ENCODE results near the gene LMAN2L. TPM values are rescaled to one million over a fixed set of nuclear protein-coding genes. Genes with fewer than 3 reads are reported as not detected.

LMAN2L gene
- total RNA-seq, 1 donor, result 12.2 TPM

- H3K4me3 ChIP-seq (ENCODE audit: low read depth, low read length), result no peak overlapping the region
- no peak for TF ChIP-seq CTCF (IDR thresholded peaks at IDR 0.05; ENCODE audit: insufficient read depth, low read length)
- DNase-seq (ENCODE audit: low read depth), result no peak
Measured at GRCh38 chr2:96715658-96716057, 24.2 kb downstream of the LMAN2L start.

DNA sequence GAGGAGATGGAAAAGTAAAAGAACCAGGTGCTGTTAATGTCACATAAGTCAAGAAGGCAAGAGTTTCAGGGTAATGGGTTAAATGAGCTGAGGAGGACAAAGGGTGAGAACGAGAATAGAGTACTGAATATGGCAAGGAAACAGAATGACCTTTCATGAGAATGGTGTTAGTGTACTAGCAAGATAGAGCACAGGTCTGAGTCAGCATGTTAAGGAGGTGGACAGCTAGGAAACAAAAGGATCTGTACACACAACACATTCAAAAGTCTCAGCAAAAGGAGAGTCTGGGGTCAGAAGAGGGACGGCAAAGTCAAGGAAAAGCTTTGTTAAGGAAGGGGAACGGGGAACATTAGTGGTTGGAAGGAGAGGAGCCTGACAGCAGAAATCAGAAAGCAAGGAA is 28.9 kb downstream of the LMAN2L start:
- TF ChIP-seq CTCF (IDR thresholded peaks at IDR 0.05; ENCODE audit: insufficient read depth, low read length), result no peak
- no peak overlapping the region for H3K4me3 ChIP-seq (ENCODE audit: low read depth, low read length)
- DNase-seq (ENCODE audit: low read depth), result no peak

DNA sequence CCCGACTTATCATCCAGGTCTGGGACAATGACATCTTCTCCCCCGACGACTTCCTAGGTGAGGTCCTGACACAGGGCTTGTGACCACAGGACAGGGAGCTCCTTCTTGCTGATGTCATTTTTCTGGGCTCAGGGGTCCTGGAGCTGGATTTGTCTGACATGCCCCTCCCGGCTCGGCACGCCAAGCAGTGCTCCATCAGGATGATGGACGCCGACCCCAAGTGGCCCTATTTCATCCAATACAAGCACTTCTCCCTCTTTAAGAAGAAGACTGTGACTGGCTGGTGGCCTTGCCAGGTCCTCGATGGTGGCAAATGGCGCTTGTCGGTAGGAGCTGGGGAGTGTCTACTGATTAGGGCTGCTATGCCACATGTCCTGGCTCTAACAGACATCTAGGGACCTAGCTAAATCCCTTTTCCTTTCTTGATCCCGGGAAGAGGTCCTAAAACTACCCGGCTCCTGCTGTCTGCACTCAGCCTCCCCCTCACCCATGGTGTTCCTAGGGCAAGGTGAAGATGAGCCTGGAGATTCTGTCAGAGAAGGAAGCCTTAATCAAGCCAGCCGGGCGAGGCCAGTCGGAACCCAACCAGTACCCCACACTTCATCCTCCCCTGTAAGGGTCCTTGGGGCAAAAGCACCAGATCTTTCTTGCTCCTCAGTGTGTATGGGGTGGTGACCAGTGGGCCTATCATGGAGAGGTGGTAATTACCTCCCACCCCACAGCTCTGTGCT is 36.7 kb downstream of the LMAN2L start:
- no peak for TF ChIP-seq CTCF (IDR thresholded peaks at IDR 0.05; ENCODE audit: insufficient read depth, low read length)
- no peak for DNase-seq (ENCODE audit: low read depth)

DNA sequence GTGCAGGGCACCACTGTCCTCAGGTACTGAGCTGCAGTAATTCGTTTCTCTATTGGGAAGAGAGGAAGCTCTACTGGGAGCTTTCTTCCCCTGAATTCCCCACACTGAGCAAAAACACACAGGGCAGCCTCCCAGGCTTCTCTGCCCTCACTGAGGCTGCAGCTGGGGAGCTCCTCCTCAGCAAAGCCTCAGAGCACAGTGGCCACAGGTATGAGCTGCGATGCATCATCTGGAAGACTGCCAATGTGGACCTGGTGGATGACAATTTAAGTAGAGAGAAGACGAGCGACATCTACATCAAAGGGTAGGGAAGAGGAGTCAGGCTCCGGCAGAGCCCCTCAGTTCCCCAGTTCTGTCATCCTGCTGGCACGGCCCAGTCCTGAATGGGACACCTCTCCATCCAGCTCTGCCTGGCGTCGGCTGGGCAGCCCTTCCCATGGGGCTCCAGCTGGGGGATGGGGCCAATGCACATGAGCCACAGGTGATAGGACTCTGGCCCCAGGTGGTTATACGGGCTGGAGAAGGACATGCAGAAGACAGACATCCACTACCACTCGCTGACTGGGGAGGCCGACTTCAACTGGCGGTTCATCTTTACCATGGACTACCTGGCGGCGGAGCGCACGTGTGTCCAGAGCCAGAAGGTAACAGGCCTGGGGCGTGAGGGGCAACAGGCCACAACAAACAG is 37.6 kb downstream of the LMAN2L start:
- DNase-seq (ENCODE audit: low read depth), result no peak
- no peak overlapping the region for H3K4me3 ChIP-seq (ENCODE audit: low read depth, low read length)
- TF ChIP-seq CTCF (IDR thresholded peaks at IDR 0.05; ENCODE audit: insufficient read depth, low read length), result no peak

More for the DNA sequence above, 36.7 kb downstream of the LMAN2L start:
- H3K4me3 ChIP-seq (ENCODE audit: low read depth, low read length), result no peak overlapping the region

- no peak overlapping the region for H3K4me3 ChIP-seq (ENCODE audit: low read depth, low read length)
- DNase-seq (ENCODE audit: low read depth), result no peak
- TF ChIP-seq CTCF (IDR thresholded peaks at IDR 0.05; ENCODE audit: insufficient read depth, low read length), result no peak
Measured at GRCh38 chr2:96701636-96702035, 38.2 kb downstream of the LMAN2L start.

DNA sequence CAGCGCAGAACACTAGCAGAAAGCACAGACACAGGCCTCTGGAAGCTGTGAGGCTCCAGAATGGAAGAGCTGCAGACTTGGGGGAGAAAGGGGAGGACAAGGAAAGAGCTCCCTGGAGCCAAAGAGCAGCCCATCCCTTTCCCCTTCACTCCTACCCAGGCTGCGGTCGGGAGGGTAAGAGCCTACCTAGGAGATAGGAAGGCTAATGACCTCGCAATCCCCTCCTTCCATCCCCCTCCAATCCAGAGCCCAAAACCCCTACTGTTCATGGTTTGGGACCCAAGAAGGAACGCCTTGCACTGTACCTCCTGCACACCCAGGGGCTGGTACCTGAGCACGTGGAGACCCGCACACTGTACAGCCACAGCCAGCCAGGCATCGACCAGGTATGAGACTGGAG is 39.8 kb downstream of the LMAN2L start:
- TF ChIP-seq CTCF (IDR thresholded peaks at IDR 0.05; ENCODE audit: insufficient read depth, low read length), result no peak
- no peak overlapping the region for H3K4me3 ChIP-seq (ENCODE audit: low read depth, low read length)
- DNase-seq (ENCODE audit: low read depth), result no peak
